ENCODE data around the gene HTR1E.

Gene HTR1E

DNA sequence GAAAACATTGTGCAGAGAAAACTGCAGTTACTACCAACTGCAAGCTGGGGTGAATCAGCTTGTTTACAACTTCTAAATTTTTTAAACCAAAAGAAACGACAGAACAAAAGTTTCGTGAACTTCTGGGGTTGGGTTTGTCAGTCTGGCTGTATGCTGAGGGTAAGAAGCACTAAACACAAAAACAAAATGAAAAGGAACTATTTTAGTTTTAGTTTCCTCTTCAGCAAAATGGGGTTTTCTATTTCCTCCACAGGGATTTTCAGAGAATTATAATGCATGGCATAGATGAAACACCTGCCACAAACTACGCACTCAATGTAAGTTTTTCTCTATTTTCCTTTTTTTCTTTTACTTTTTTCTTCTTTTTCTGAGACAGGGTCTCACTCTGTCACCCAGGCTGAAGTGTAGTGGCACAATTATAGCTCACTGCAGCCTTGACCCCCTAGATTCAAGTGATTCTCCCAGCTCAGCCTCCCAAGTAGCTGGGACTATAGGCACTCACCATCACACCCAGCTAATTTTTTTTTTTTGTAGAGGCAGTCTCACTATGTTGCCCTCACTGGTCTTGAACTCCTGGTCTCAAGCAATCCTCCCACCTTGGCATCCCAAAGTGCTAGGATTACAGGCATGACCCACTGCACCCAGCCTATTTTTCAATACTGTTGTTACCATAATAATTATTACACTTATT, 117.0 kb downstream of the HTR1E start:
- TF ChIP-seq EGR1 (IDR thresholded peaks at IDR 0.05), result no peak
- no peak for TF ChIP-seq CREB1 (IDR thresholded peaks at IDR 0.05; ENCODE audit: low read depth)
- no peak for TF ChIP-seq EP300 (IDR thresholded peaks at IDR 0.05; ENCODE audit: borderline replicate concordance)
- TF ChIP-seq CEBPB (IDR thresholded peaks at IDR 0.05), result no peak
- TF ChIP-seq, protein P1, sequence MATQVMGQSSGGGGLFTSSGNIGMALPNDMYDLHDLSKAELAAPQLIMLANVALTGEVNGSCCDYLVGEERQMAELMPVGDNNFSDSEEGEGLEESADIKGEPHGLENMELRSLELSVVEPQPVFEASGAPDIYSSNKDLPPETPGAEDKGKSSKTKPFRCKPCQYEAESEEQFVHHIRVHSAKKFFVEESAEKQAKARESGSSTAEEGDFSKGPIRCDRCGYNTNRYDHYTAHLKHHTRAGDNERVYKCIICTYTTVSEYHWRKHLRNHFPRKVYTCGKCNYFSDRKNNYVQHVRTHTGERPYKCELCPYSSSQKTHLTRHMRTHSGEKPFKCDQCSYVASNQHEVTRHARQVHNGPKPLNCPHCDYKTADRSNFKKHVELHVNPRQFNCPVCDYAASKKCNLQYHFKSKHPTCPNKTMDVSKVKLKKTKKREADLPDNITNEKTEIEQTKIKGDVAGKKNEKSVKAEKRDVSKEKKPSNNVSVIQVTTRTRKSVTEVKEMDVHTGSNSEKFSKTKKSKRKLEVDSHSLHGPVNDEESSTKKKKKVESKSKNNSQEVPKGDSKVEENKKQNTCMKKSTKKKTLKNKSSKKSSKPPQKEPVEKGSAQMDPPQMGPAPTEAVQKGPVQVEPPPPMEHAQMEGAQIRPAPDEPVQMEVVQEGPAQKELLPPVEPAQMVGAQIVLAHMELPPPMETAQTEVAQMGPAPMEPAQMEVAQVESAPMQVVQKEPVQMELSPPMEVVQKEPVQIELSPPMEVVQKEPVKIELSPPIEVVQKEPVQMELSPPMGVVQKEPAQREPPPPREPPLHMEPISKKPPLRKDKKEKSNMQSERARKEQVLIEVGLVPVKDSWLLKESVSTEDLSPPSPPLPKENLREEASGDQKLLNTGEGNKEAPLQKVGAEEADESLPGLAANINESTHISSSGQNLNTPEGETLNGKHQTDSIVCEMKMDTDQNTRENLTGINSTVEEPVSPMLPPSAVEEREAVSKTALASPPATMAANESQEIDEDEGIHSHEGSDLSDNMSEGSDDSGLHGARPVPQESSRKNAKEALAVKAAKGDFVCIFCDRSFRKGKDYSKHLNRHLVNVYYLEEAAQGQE (IDR thresholded peaks at IDR 0.05; ENCODE audit: low read depth), result no peak
- TF ChIP-seq, protein P2, sequence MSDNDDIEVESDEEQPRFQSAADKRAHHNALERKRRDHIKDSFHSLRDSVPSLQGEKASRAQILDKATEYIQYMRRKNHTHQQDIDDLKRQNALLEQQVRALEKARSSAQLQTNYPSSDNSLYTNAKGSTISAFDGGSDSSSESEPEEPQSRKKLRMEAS (IDR thresholded peaks at IDR 0.05), result no peak
- no peak for TF ChIP-seq YY1 (IDR thresholded peaks at IDR 0.05; ENCODE audit: low read depth)
- no peak for TF ChIP-seq NFIC (IDR thresholded peaks at IDR 0.05)
- no peak for TF ChIP-seq TAF1 (IDR thresholded peaks at IDR 0.05; ENCODE audit: low read depth)
- no peak for TF ChIP-seq ZBTB7A (IDR thresholded peaks at IDR 0.05; ENCODE audit: low read depth)
- TF ChIP-seq FOXM1 (IDR thresholded peaks at IDR 0.05; ENCODE audit: borderline replicate concordance, low read depth), result no peak
- TF ChIP-seq, protein P3, sequence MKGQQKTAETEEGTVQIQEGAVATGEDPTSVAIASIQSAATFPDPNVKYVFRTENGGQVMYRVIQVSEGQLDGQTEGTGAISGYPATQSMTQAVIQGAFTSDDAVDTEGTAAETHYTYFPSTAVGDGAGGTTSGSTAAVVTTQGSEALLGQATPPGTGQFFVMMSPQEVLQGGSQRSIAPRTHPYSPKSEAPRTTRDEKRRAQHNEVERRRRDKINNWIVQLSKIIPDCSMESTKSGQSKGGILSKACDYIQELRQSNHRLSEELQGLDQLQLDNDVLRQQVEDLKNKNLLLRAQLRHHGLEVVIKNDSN (IDR thresholded peaks at IDR 0.05), result no peak
- TF ChIP-seq TEAD4 (IDR thresholded peaks at IDR 0.05), result no peak
- TF ChIP-seq RAD21 (IDR thresholded peaks at IDR 0.05; ENCODE audit: low read depth), result no peak
- TF ChIP-seq TCF12 (IDR thresholded peaks at IDR 0.05; ENCODE audit: low read depth), result no peak

DNA sequence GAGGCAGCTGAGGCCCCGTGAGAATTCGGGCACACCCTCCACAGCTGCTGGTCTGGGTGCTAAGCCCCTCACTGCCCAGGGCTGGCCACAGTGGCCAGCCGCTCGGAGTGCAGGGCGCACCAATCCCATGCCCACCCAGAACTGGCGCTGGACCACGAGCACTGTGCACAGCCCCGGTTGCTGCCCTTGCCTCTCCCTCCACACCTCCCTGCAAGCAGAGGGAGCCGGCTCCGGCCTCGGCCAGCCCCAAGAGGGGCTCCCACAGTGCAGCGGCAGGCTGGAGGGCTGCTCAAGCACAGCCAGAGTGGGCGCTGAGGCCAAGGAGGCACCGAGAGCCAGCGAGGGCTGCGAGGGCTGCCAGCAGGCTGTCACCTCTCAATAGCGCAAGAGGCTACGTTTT, 122.6 kb downstream of the HTR1E start:
- no peak for TF ChIP-seq CEBPB (IDR thresholded peaks at IDR 0.05)
- TF ChIP-seq ZBTB7A (IDR thresholded peaks at IDR 0.05; ENCODE audit: low read depth), result no peak
- TF ChIP-seq, protein P1 (IDR thresholded peaks at IDR 0.05; ENCODE audit: low read depth), result no peak
- TF ChIP-seq EGR1 (IDR thresholded peaks at IDR 0.05), result no peak
- no peak for TF ChIP-seq EP300 (IDR thresholded peaks at IDR 0.05; ENCODE audit: borderline replicate concordance)
- no peak for TF ChIP-seq CREB1 (IDR thresholded peaks at IDR 0.05; ENCODE audit: low read depth)
- TF ChIP-seq TAF1 (IDR thresholded peaks at IDR 0.05; ENCODE audit: low read depth), result no peak
- TF ChIP-seq, protein P2 (IDR thresholded peaks at IDR 0.05), result no peak
- no peak for TF ChIP-seq YY1 (IDR thresholded peaks at IDR 0.05; ENCODE audit: low read depth)
- no peak for TF ChIP-seq TCF12 (IDR thresholded peaks at IDR 0.05; ENCODE audit: low read depth)
- TF ChIP-seq FOXM1 (IDR thresholded peaks at IDR 0.05; ENCODE audit: borderline replicate concordance, low read depth), result no peak
- no peak for TF ChIP-seq NFIC (IDR thresholded peaks at IDR 0.05)
- TF ChIP-seq RAD21 (IDR thresholded peaks at IDR 0.05; ENCODE audit: low read depth), result no peak
- TF ChIP-seq, protein P3 (IDR thresholded peaks at IDR 0.05), result no peak
- no peak for TF ChIP-seq TEAD4 (IDR thresholded peaks at IDR 0.05)

DNA sequence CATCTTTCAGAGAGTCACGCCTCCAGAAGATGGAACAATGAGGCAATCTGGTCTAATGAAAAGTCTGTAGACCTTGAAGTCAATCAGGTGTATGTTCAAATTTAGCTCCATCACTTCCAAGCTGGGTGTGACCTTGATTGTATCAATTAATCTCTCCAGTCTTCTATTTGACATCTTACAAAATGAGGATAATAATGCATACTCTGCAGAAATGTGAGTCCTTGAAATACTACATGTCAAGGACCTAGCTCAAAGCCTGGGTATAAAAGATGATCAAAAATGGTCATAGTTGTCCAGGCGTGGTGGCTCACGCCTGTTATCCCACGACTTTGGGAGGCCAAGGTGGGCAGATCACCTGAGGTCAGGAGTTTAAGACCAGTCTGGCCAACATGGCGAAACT, 127.8 kb downstream of the HTR1E start:
- no peak for TF ChIP-seq FOXM1 (IDR thresholded peaks at IDR 0.05; ENCODE audit: borderline replicate concordance, low read depth)
- TF ChIP-seq, protein P2 (IDR thresholded peaks at IDR 0.05), result no peak
- TF ChIP-seq TEAD4 (IDR thresholded peaks at IDR 0.05), result no peak
- no peak for TF ChIP-seq TAF1 (IDR thresholded peaks at IDR 0.05; ENCODE audit: low read depth)
- no peak for TF ChIP-seq ZBTB7A (IDR thresholded peaks at IDR 0.05; ENCODE audit: low read depth)

All from Ishikawa (cell line).